Measurements from ENCODE around the gene PRAC1.

GRCh38 chr17:48730240-48730550 lies 7.9 kb upstream of the PRAC1 start:
- TF ChIP-seq, protein P1, sequence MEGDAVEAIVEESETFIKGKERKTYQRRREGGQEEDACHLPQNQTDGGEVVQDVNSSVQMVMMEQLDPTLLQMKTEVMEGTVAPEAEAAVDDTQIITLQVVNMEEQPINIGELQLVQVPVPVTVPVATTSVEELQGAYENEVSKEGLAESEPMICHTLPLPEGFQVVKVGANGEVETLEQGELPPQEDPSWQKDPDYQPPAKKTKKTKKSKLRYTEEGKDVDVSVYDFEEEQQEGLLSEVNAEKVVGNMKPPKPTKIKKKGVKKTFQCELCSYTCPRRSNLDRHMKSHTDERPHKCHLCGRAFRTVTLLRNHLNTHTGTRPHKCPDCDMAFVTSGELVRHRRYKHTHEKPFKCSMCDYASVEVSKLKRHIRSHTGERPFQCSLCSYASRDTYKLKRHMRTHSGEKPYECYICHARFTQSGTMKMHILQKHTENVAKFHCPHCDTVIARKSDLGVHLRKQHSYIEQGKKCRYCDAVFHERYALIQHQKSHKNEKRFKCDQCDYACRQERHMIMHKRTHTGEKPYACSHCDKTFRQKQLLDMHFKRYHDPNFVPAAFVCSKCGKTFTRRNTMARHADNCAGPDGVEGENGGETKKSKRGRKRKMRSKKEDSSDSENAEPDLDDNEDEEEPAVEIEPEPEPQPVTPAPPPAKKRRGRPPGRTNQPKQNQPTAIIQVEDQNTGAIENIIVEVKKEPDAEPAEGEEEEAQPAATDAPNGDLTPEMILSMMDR (IDR thresholded peaks at IDR 0.05; ENCODE audit: extremely low read depth in 1 of 2, insufficient read depth in 1 of 2, low read depth in 1 of 2, low read length in 2 of 2): no peak
- TF ChIP-seq MYC (IDR thresholded peaks at IDR 0.05; ENCODE audit: low read depth, low read length) (no peak), EZH2 (IDR thresholded peaks at IDR 0.05; ENCODE audit: borderline replicate concordance, low read depth, low read length, severe bottlenecking) (no peak), MAX (IDR thresholded peaks at IDR 0.05; ENCODE audit: insufficient read depth, insufficient read length) (no peak), POLR2AphosphoS5 (IDR thresholded peaks at IDR 0.05; ENCODE audit: insufficient read depth, low read depth, low read length) (no peak), POLR2A (IDR thresholded peaks at IDR 0.05; ENCODE audit: low read depth, low read length) (no peak), JUN (IDR thresholded peaks at IDR 0.05; ENCODE audit: borderline replicate concordance, insufficient read depth, insufficient read length, low read depth) (no peak), FOS (IDR thresholded peaks at IDR 0.05; ENCODE audit: borderline replicate concordance, insufficient read depth, low read length) (no peak)
